Mucosa of descending colon (tissue), 3 donors: ENCODE results near the gene ICAM1. TPM values are rescaled to one million over a fixed set of nuclear protein-coding genes. Genes with fewer than 3 reads are reported as not detected.

Experiments
- ATAC-seq: fragments of 200-7000 bp; cut with Tn5 transposase; one replicate; pipeline ENCODE4 v1.9.1; 2020; ENCODE audit warnings: mild to moderate bottlenecking, moderate library complexity
- DNase-seq, 3 donors: peaks; one replicate each; pipeline ENCODE4 v3.0.0-alpha.2; 2020
- H3K36me3 ChIP-seq: fragments of 200-600 bp; one replicate; pipeline ENCODE4 v1.8.0; 2021; ENCODE audit warnings: low read depth, mild to moderate bottlenecking
- H3K4me1 ChIP-seq: fragments of 200-600 bp; one replicate; pipeline ENCODE4 v1.8.0; 2021; ENCODE audit warnings: low read depth, mild to moderate bottlenecking
- H3K4me3 ChIP-seq: fragments of 200-600 bp; one replicate; pipeline ENCODE4 v1.8.0; 2021; ENCODE audit warnings: mild to moderate bottlenecking
- H3K9me3 ChIP-seq: fragments of 200-600 bp; one replicate; pipeline ENCODE4 v1.8.0; 2021; ENCODE audit warnings: mild to moderate bottlenecking
- CTCF ChIP-seq: fragments of 200-600 bp; IDR thresholded peaks from one replicate; pipeline ENCODE4 v1.8.0; 2022; ENCODE audit warnings: antibody characterized with exemption, mild to moderate bottlenecking
- intact Hi-C, 2 donors: fragments of 100-400 bp; cut with DNase I in 1 of 2; cut with micrococcal nuclease in 1 of 2; formaldehyde crosslinking; loops; one replicate each; pipeline versions ENCODE4 v1.11.0 to v1.11.1; 2022; cut with DNase I, micrococcal nuclease
- total RNA-seq, 3 donors: library from RNA; stranded (reverse); fragmentation: NEBNext Ultra II Directional in 2 of 3; extraction: Animal tissue kit (Norgen Biotek cat#: 25700) in 2 of 3; gene quantifications; one replicate each; pipeline versions ENCODE4 v1.2.1 to v1.2.4, GENCODE V29; 2021 to 2023
- donor health status: DM: no; HTN: no; CAD: no; lungs with moderate emphysema.
- donor health status: DM: no; HTN: no; CAD: no.
- donor health status: DM: no; HTN: yes; CAD: no.

Gene ICAM1
- total RNA-seq, 3 donors from 2014 or later, result 10.7 to 13.9 (median 13.4) TPM

- H3K4me1 ChIP-seq, result peaks cover 75% of the 10 kb centered on the region
- H3K36me3 ChIP-seq, result no peaks in the 10 kb centered on the region
- ATAC-seq (peak; percentile 1), DNase-seq (peak in 2 of 3 donors; percentile 53 to 61)
- H3K4me3 ChIP-seq, result no peak overlapping the region
- H3K9me3 ChIP-seq, result no peaks in the 10 kb centered on the region
- intact Hi-C loops, result no loop called here
- TF ChIP-seq CTCF, result no peak
Measured at GRCh38 chr19:10291554-10292205, 20.8 kb downstream of the ICAM1 start.

- no peak overlapping the region for H3K4me3 ChIP-seq
- H3K4me1 ChIP-seq, result peaks cover 69% of the 10 kb centered on the region
- ATAC-seq, result peak; percentile 83
Measured at GRCh38 chr19:10292206-10292788, 21.4 kb downstream of the ICAM1 start.

GRCh38 chr19:10292789-10293636 lies 22.1 kb downstream of the ICAM1 start:
- H3K4me3 ChIP-seq, result no peak overlapping the region
- ATAC-seq (peak; percentile 3), DNase-seq (peak in 2 of 3 donors; percentile 56 to 66)
- no peaks in the 10 kb centered on the region for H3K36me3 ChIP-seq
- peaks cover 68% of the 10 kb centered on the region for H3K4me1 ChIP-seq
- intact Hi-C loops, result no loop called here
- TF ChIP-seq CTCF, result no peak
- H3K9me3 ChIP-seq, result no peaks in the 10 kb centered on the region

More at GRCh38 chr19:10292206-10292788, 21.4 kb downstream of the ICAM1 start:
- DNase-seq, result peak; percentile 90 to 93 (median 92)
- intact Hi-C loops, result no loop called here
- TF ChIP-seq CTCF, result no peak
- Histone ChIP-seq H3K9me3 (no peaks in the 10 kb centered on the region), H3K36me3 (no peaks in the 10 kb centered on the region)

GRCh38 chr19:10293637-10294367 lies 22.9 kb downstream of the ICAM1 start:
- Histone ChIP-seq H3K4me3 (no peak overlapping the region), H3K4me1 (peaks cover 63% of the 10 kb centered on the region), H3K9me3 (no peaks in the 10 kb centered on the region), H3K36me3 (no peaks in the 10 kb centered on the region)
- no peak for DNase-seq
- intact Hi-C loops, result no loop called here
- no peak for TF ChIP-seq CTCF
- no peak for ATAC-seq

GRCh38 chr19:10294368-10294697 lies 23.4 kb downstream of the ICAM1 start:
- Histone ChIP-seq H3K4me3 (no peak overlapping the region), H3K9me3 (no peaks in the 10 kb centered on the region), H3K36me3 (no peaks in the 10 kb centered on the region), H3K4me1 (peaks cover 58% of the 10 kb centered on the region)
- no peak for ATAC-seq
- DNase-seq, result peak in 1 of 3 donors; percentile 57
- intact Hi-C loops, result no loop called here
- TF ChIP-seq CTCF, result no peak
